HFFc6 (cell line): ENCODE results near the gene ENTPD2. TPM values are rescaled to one million over a fixed set of nuclear protein-coding genes. Genes with fewer than 3 reads are reported as not detected.

ENCODE experiments used
- DNase-seq: peaks from one replicate; pipeline ENCODE4 v3.0.0-alpha.2; 2018
- H3K27ac Mint-ChIP-seq: 2 replicates; pipeline ENCODE4 v1.8.0; 2020; ENCODE audit warnings: mild to moderate bottlenecking, mixed read lengths
- H3K27me3 Mint-ChIP-seq: 2 replicates; pipeline ENCODE4 v1.8.0; 2021; ENCODE audit warnings: mild to moderate bottlenecking, moderate library complexity, mixed read lengths; ENCODE audit not compliant: insufficient read depth
- H3K36me3 Mint-ChIP-seq: 2 replicates; pipeline ENCODE4 v1.8.0; 2021; ENCODE audit warnings: low read depth, mixed read lengths
- H3K4me1 Mint-ChIP-seq: 2 replicates; pipeline ENCODE4 v1.8.0; 2020; ENCODE audit warnings: low read depth, mixed read lengths
- H3K4me3 Mint-ChIP-seq: 2 replicates; pipeline ENCODE4 v1.8.0; 2020; ENCODE audit warnings: mild to moderate bottlenecking, moderate library complexity, mixed read lengths
- H3K9me3 Mint-ChIP-seq: 2 replicates; pipeline ENCODE4 v1.8.0; 2020; ENCODE audit warnings: mild to moderate bottlenecking, mixed read lengths
- CTCF ChIP-seq: fragments of 200-600 bp; sonication (generic); IDR thresholded peaks from 2 replicates; pipeline ENCODE4 v1.5.0; 2021; ENCODE audit warnings: antibody characterized with exemption, mild to moderate bottlenecking
- total RNA-seq, 6 experiments: library from RNA; stranded (reverse); fragmentation: NEBNext Ultra II Directional; extraction: Animal tissue kit (Norgen Biotek cat#: 25700); gene quantifications; 2 replicates in 1 of 6; 3 replicates in 5 of 6; pipeline ENCODE4 v1.2.3, GENCODE V29; 2021

The ENTPD2 gene
- total RNA-seq, 6 experiments from 2014 or later = 0.12 to 0.28 (median 0.16) TPM; not detected in 3

- TF ChIP-seq CTCF = no peak
- Mint-ChIP-seq H3K27ac (no peak overlapping the region), H3K4me3 (no peak overlapping the region), H3K4me1 (0 out of 2 replicates have a peak, but pooled peaks cover 5% of the 10 kb centered on the region), H3K36me3 (no peaks in the 10 kb centered on the region), H3K9me3 (no peaks in the 10 kb centered on the region), H3K27me3 (peaks cover 3% of the 10 kb centered on the region; the same call in 1 of the 2 replicates)
- no peak for DNase-seq
Observed at GRCh38 chr9:137026384-137026783, 27.5 kb downstream of the ENTPD2 start.

- no peak for TF ChIP-seq CTCF
- Mint-ChIP-seq H3K4me1 (0 out of 2 replicates have a peak, but pooled peaks cover 5% of the 10 kb centered on the region), H3K4me3 (no peak overlapping the region), H3K9me3 (no peaks in the 10 kb centered on the region), H3K27me3 (peaks cover 3% of the 10 kb centered on the region; the same call in 1 of the 2 replicates), H3K27ac (no peak overlapping the region), H3K36me3 (no peaks in the 10 kb centered on the region)
- DNase-seq = no peak
Observed at GRCh38 chr9:137025517-137025966, 28.3 kb downstream of the ENTPD2 start.

DNA sequence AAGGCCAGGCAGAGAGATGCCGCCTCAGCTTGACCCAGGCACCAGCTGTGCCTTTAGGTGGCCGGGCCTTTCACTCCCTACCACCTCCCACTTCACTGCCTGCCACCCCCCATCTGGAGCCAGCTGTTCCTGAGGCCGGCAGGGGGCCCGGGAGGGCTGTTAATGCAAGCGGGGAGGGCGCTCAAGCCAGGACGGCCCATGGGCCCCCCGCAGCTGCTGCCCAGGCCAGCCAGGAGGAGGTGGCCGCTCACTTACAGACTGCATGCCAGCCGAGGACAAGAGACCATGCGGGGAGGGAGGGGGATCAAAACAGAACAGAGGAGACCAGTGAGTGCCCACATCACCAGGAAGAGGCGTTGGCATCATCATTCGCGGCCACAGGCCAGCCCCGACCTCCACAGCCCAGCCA, 30.3 kb downstream of the ENTPD2 start:
- Mint-ChIP-seq H3K27me3 (peaks cover 3% of the 10 kb centered on the region), H3K27ac (no peak overlapping the region), H3K9me3 (no peaks in the 10 kb centered on the region), H3K4me3 (no peak overlapping the region), H3K4me1 (0 out of 2 replicates have a peak, but pooled peaks cover 5% of the 10 kb centered on the region), H3K36me3 (no peaks in the 10 kb centered on the region)
- no peak for TF ChIP-seq CTCF
- no peak for DNase-seq

DNA sequence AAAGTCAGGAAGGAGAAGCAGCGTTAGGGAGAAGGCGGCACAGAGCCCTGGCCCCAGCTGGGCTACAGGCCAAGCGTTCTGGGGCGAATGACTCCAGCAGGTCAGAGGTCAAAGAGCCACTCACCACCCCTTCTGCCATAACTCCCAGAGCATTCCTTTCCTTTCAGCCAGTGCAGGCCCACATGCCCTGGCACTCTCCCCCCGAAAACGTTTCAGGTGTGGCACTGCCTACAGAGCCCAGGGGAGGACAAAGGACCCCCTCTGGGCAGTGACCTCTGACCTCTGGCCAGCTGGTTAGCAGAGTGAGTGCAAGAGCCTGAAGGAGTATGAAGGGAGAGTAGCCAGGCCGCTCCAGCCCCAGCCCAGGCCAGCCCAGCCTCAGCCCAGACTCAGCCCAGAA, 30.7 kb downstream of the ENTPD2 start:
- H3K4me3 Mint-ChIP-seq = no peak overlapping the region
- H3K4me1 Mint-ChIP-seq = 0 out of 2 replicates have a peak, but pooled peaks cover 5% of the 10 kb centered on the region
- no peaks in the 10 kb centered on the region for H3K36me3 Mint-ChIP-seq
- peaks cover 3% of the 10 kb centered on the region for H3K27me3 Mint-ChIP-seq
- no peak for DNase-seq
- H3K27ac Mint-ChIP-seq = no peak overlapping the region
- no peaks in the 10 kb centered on the region for H3K9me3 Mint-ChIP-seq
- TF ChIP-seq CTCF = no peak

DNA sequence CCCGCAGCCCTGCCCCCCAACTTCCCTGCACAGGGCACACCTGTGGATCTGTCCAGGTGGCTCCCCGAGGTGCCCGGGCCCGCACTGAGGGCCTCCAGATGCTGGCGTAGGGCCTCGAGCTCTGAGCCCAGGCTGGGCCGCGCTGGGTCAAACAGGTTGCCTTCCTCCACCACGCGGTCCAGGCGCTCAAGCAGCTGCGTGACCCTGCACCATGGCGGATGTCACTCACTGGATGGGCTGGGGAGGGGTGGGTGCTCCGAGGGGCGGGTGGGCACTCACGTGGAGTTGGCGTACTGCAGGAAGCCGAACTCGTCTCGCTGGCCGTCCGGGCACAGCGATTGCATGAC, 31.2 kb downstream of the ENTPD2 start:
- no peak for DNase-seq
- no peak overlapping the region for H3K4me3 Mint-ChIP-seq
- TF ChIP-seq CTCF = no peak
- no peak overlapping the region for H3K27ac Mint-ChIP-seq
- no peaks in the 10 kb centered on the region for H3K36me3 Mint-ChIP-seq
- H3K9me3 Mint-ChIP-seq = no peaks in the 10 kb centered on the region
- H3K4me1 Mint-ChIP-seq = 0 out of 2 replicates have a peak, but pooled peaks cover 5% of the 10 kb centered on the region
- peaks cover 3% of the 10 kb centered on the region for H3K27me3 Mint-ChIP-seq
